ENCODE results near the gene CCDC169. TPM values are rescaled to one million over a fixed set of nuclear protein-coding genes. Genes with fewer than 3 reads are reported as not detected.
A peak's percentile ranks its signal among the peaks of the same experiment; 100 is the strongest.
"Not testable (repeated sequence)": the region's sequence is repeated elsewhere in the genome, so short reads cannot be mapped to it uniquely, and the experiment has no call there.

CCDC169 gene
- total RNA-seq, 1 experiment from 2014 or later = 5.0 TPM

DNA sequence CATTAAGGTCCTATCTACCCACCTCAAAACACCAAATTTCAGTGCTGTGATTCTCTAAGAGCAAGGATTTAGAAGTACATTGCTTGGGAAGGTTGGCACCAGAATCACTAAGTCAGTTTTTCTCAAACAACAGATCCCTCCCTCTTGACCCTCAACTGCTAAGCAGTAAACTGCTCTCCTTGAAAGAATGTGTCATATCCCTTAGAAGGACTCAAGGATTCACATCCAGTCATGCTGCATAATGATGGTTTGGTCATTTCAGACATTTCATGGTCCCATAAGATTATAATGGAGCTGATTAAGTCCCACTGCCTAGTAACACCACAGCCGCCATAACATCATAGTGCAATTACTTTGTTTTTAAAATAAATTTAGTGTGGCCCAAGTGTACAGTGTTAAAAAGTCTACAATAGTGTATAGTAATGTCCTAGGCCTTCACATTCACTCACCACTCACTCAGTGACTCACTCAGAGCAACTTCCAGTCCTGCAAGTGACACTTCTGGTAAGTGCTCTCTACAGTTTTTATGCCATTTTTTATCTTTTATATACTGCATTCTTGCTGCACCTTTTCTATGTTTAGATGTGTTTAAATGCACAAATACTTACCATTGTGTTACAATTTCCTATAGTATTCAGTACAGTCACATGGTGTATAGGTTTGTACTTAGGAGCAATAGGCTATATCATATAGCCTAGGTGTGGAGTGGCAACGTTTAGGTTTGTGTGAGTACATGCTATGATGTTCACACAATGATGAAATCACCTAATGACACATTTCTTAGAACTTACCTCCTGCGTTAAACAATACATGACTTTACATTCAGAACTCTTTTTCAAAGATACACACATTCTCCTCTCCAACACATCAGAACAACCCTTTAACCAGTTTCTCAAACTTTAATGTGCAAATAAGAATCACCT is 15.7 kb upstream of the CCDC169 start:
- DNase-seq (ENCODE audit: low read depth) = peak; percentile 14

GRCh38 chr13:36310417-36311108 is 12.9 kb upstream of the CCDC169 start:
- no peak for DNase-seq (ENCODE audit: low read depth)

DNA sequence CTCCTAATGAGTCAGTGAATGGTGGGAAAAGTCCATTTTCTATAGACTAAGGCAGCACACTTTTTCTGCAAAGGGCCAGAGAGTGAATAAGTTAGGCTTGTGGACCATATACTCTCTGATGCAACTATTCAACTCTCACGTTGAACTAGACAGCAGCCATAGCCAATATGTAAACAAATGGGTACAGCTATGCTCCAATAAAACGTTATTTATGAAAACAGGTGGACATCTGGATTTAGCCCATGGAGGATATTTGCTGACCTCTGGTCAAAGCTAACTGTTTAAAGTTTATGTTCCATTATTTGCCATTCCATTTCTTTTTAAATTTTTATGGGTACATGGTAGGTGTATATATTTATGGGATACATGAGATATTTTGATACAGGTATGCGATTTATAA is 4.7 kb upstream of the CCDC169 start:
- no peak for DNase-seq (ENCODE audit: low read depth)

GRCh38 chr13:36299469-36299868 is 1.9 kb upstream of the CCDC169 start:
- DNase-seq (ENCODE audit: low read depth) = not testable (repeated sequence)

- DNase-seq (ENCODE audit: low read depth) = peak; percentile 38
Measured at GRCh38 chr13:36298535-36299068, 988 bp upstream of the CCDC169 start.

DNA sequence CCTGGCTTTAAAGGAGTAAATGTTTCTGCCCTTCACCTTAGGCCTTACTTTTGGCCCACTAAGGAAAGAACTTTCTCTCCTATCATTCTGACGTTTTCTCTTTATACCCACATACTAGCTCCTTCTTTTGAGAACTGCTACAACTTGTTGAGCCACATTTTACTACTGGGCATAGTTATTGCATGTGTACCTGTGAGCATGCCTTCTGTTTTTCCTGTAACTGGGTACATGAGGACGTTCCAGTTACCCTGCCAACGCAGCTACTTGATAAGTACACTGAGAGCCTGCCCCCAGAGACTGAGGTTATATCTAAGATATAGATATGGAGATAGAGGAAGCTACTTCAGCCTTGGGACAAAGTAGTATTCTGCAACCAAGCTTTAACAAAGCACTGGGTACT is 3.5 kb downstream of the CCDC169 start:
- DNase-seq (ENCODE audit: low read depth) = no peak

- peak; percentile 17 for DNase-seq (ENCODE audit: low read depth)
Measured at GRCh38 chr13:36293497-36293896, 4.1 kb downstream of the CCDC169 start.

DNA sequence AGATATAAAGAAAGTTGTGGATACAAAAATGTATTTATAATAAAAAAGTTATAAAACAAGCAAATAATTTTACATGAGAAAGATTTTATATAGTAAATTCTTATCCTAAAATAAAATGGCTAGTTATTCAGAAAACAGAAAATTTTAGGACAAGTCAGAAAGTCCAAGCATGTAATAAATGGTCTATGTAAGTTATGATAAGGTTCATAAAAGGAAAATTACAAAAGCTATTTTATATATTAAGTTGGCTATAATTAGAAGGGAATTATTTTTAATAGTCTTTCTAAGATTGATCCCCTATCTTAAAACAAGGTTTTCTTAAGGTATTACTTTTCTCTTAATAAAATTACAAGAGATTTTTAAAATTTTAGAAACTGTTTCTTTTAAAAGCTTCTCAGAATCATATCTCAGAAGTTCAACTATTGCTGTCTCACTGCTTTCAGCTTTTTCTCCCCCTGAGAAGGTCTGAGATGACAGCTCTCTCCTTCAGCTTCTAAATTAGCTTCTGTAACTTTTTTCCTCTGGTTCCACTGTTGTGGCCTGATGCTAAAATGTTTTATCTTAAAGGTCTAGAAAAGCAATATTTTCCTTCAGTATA is 8.7 kb downstream of the CCDC169 start:
- no peak for DNase-seq (ENCODE audit: low read depth)

DNA sequence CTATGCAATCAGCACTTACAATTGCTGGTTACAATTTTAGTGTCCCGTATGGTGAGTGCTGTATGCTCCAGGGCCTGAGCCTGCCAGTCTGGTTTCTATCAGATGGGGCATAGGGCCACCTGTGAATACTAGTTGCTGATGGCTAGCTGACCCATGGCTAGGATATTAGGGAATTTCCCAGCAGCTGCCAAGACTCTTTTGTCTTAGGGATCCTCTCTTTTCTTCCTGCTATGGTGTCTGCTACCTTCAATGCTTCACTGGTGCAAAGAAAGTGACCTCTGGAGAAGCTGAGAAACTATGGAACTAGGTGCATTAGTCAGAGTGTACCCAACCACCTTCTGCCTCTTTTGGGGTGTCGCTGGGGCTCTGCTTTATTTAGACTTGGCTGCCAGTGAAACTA is 11.6 kb downstream of the CCDC169 start:
- DNase-seq (ENCODE audit: low read depth) = no peak

GRCh38 chr13:36282821-36283432 is 14.7 kb downstream of the CCDC169 start:
- peak; percentile 35 for DNase-seq (ENCODE audit: low read depth)

DNA sequence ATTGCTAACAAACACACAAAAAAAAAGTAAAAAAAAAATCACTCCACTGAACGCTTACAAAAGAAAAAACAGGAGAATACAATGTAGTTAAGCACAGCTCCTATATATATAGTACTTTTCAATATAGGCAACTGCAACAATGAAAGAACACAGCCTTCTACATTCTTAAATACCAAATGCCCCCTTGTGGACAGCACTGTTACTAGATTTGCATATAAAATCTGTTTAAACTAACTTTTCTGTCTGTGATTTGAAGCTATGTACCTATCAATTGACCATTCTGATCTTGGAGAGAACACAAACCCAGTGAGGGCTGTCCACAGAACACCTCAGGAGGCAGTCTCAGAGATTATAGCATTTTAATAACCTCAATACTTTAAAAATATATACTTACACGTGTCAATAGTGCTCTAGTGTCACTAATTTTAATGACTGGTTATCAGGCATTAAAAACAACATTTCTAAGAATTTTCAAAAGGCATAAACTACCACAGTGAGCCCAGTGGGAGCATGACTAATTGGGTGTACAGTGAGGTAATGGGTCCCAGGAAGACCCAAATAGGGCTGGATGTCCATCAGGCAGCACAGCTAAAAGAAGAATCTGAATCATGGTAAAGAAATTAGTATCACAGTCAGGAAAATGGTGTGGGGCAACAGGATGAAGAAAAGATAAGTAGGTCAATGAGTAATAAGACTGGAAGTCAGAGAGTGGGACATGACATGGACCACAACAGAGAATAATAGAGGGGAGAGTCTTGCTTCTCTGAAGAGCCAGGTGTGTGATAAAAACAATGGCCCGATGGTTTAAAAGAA is 22.2 kb downstream of the CCDC169 start:
- DNase-seq (ENCODE audit: low read depth) = peak; percentile 60

GRCh38 chr13:36273431-36273830 is 24.2 kb downstream of the CCDC169 start:
- DNase-seq (ENCODE audit: low read depth) = no peak

GRCh38 chr13:36261976-36262375 is 35.6 kb downstream of the CCDC169 start:
- DNase-seq (ENCODE audit: low read depth) = no peak

- no peak for DNase-seq (ENCODE audit: low read depth)
Measured at GRCh38 chr13:36261011-36261410, 36.6 kb downstream of the CCDC169 start.

GRCh38 chr13:36259361-36260137 is 38.1 kb downstream of the CCDC169 start:
- no peak for DNase-seq (ENCODE audit: low read depth)

DNA sequence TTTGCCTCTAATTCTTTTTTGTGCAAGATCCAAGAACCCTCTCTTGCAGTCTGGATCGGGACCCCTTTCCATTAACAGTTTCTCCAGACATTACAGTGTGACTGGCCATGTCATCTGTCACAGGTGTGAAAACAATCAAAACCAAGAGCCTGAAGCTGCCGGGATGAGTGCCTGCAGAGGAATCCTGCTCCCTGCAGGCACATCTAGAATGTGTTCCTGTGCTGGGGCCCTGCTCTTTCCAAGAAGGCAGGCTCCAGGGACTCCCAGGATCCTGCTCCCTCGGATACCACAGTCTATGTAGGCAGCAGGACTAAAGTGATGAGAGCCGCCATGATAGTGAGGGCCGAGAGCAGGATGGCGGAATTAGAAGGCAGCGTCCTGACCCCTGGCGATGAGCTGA is 38.8 kb downstream of the CCDC169 start:
- no peak for DNase-seq (ENCODE audit: low read depth)

- peak; percentile 6 for DNase-seq (ENCODE audit: low read depth)
Measured at GRCh38 chr13:36251526-36251925, 46.1 kb downstream of the CCDC169 start.

DNA sequence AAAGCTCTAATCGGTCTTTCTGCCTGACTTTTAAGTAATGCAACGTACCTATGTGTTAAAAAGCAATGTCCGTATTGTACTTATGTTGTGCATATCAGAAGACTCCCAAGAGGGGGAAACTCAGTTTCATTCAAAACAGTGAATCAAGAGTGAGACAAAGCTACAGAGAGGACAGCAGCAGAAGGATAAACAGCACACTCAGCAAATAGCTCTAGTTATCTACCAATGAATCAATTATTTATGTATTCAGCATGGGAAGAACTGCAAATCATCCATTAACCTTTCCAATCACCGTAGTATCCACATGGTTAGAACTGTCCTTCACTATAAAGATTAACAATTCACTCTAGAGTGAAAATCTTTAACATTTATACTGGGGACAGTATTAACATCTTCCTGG is 46.6 kb downstream of the CCDC169 start:
- DNase-seq (ENCODE audit: low read depth) = no peak

- no peak for DNase-seq (ENCODE audit: low read depth)
Measured at GRCh38 chr13:36248700-36249099, 48.9 kb downstream of the CCDC169 start.

DNA sequence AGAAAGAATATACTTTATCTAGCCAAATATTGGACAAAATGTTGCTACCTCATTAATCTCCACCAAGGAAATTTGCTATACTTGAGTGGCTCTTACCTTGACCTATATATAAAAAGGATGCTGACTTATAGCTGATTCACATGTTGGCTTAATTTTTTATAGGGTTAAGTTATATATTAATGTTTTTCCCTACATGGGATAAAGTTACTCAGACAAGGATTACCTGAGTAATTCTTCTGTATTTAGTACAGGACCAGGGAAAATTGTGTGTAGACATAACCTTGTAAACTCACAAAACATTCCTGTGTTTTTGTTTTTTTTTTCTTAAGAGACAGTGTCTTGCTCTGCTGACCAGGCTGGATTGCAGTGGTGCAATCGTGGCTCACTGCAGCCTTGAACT is 52.6 kb downstream of the CCDC169 start:
- no peak for DNase-seq (ENCODE audit: low read depth)
